ENCODE measurements around the gene SLAMF9.

DNA sequence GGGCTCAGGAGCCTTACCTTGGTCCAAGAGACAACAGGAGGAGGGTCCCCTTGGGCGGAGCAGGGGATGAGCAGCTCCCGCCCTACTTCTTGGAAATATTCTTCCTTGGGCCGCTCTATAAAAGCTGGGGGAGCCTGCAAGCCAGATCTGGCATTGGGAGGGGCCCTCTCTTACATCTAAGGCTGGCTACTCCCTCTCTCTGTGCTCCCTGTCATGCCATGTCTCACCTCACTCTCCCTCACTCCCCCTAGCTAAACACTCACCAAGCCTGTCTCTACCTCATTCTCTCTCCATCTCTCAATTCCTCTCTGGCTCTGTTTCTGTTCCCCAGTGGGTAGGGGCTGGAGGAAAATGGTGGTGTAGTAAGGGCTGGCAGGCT is 22.3 kb downstream of the SLAMF9 start:
- no peak for TF ChIP-seq RARB (CRISPR knock-in tag; IDR thresholded peaks at IDR 0.05)
- no peak for TF ChIP-seq ZFP3 (CRISPR knock-in tag; IDR thresholded peaks at IDR 0.05)
- TF ChIP-seq OSR1 (CRISPR knock-in tag; IDR thresholded peaks at IDR 0.05), result no peak
- TF ChIP-seq, protein P1, sequence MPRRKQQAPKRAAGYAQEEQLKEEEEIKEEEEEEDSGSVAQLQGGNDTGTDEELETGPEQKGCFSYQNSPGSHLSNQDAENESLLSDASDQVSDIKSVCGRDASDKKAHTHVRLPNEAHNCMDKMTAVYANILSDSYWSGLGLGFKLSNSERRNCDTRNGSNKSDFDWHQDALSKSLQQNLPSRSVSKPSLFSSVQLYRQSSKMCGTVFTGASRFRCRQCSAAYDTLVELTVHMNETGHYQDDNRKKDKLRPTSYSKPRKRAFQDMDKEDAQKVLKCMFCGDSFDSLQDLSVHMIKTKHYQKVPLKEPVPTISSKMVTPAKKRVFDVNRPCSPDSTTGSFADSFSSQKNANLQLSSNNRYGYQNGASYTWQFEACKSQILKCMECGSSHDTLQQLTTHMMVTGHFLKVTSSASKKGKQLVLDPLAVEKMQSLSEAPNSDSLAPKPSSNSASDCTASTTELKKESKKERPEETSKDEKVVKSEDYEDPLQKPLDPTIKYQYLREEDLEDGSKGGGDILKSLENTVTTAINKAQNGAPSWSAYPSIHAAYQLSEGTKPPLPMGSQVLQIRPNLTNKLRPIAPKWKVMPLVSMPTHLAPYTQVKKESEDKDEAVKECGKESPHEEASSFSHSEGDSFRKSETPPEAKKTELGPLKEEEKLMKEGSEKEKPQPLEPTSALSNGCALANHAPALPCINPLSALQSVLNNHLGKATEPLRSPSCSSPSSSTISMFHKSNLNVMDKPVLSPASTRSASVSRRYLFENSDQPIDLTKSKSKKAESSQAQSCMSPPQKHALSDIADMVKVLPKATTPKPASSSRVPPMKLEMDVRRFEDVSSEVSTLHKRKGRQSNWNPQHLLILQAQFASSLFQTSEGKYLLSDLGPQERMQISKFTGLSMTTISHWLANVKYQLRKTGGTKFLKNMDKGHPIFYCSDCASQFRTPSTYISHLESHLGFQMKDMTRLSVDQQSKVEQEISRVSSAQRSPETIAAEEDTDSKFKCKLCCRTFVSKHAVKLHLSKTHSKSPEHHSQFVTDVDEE (CRISPR knock-in tag; IDR thresholded peaks at IDR 0.05), result no peak
- no peak for TF ChIP-seq CSDC2 (CRISPR knock-in tag; IDR thresholded peaks at IDR 0.05)
- TF ChIP-seq, protein P2, sequence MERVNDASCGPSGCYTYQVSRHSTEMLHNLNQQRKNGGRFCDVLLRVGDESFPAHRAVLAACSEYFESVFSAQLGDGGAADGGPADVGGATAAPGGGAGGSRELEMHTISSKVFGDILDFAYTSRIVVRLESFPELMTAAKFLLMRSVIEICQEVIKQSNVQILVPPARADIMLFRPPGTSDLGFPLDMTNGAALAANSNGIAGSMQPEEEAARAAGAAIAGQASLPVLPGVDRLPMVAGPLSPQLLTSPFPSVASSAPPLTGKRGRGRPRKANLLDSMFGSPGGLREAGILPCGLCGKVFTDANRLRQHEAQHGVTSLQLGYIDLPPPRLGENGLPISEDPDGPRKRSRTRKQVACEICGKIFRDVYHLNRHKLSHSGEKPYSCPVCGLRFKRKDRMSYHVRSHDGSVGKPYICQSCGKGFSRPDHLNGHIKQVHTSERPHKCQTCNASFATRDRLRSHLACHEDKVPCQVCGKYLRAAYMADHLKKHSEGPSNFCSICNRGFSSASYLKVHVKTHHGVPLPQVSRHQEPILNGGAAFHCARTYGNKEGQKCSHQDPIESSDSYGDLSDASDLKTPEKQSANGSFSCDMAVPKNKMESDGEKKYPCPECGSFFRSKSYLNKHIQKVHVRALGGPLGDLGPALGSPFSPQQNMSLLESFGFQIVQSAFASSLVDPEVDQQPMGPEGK (CRISPR knock-in tag; IDR thresholded peaks at IDR 0.05; ENCODE audit: borderline replicate concordance), result no peak
- TF ChIP-seq TCF4 (CRISPR knock-in tag; IDR thresholded peaks at IDR 0.05; ENCODE audit: borderline replicate concordance), result no peak
- TF ChIP-seq ZNF565 (CRISPR knock-in tag; conservative IDR thresholded peaks at IDR 0.05; ENCODE audit: low read depth), result no peak
- TF ChIP-seq TOX (CRISPR knock-in tag; IDR thresholded peaks at IDR 0.05; ENCODE audit: borderline replicate concordance), result no peak
- TF ChIP-seq ZNF8 (CRISPR knock-in tag; IDR thresholded peaks at IDR 0.05), result no peak
- TF ChIP-seq ARNTL (CRISPR knock-in tag; IDR thresholded peaks at IDR 0.05; ENCODE audit: borderline replicate concordance, low read depth), result no peak
